Measurements from ENCODE around the gene CAPN12. TPM values are rescaled to one million over a fixed set of nuclear protein-coding genes. Genes with fewer than 3 reads are reported as not detected.

The CAPN12 gene
- total RNA-seq, 3 donors from 2014 or later, result 0.16 to 9.2 (median 4.1) TPM

- Histone ChIP-seq H3K4me1 (peaks cover 4 to 13% of the 10 kb centered on the region in 2 donors), H3K27me3 (no peaks in the 10 kb centered on the region), H3K4me3 (no peak overlapping the region), H3K27ac (peak overlapping the region; percentile 85 to 99), H3K9me3 (no peaks in the 10 kb centered on the region), H3K36me3 (no peaks in the 10 kb centered on the region)
- intact Hi-C loops (cut with DNase I; ENCODE audit: low total_unique reads), result no loop called here
- no peak for DNase-seq (ENCODE audit: low spot score in 2 of 2)
- TF ChIP-seq CTCF (IDR thresholded peaks at IDR 0.05) (no peak), POLR2A (IDR thresholded peaks at IDR 0.05) (no peak), POLR2AphosphoS5 (IDR thresholded peaks at IDR 0.05) (no peak)
Measured at GRCh38 chr19:38700350-38700901, 43.8 kb downstream of the CAPN12 start.

GRCh38 chr19:38699647-38700349, 44.5 kb downstream of the CAPN12 start:
- Histone ChIP-seq H3K36me3 (no peaks in the 10 kb centered on the region), H3K27me3 (no peaks in the 10 kb centered on the region), H3K27ac (peak overlapping the region; percentile 96 to 99), H3K4me3 (no peak overlapping the region), H3K9me3 (no peaks in the 10 kb centered on the region), H3K4me1 (peaks cover 4 to 15% of the 10 kb centered on the region in 2 donors)
- no peak for DNase-seq (ENCODE audit: low spot score in 2 of 2)
- TF ChIP-seq POLR2A (IDR thresholded peaks at IDR 0.05) (no peak), POLR2AphosphoS5 (IDR thresholded peaks at IDR 0.05) (no peak), CTCF (IDR thresholded peaks at IDR 0.05) (no peak)
- intact Hi-C loops (cut with DNase I; ENCODE audit: low total_unique reads), result no loop called here

- no peak for TF ChIP-seq POLR2A (IDR thresholded peaks at IDR 0.05)
- intact Hi-C loops (cut with DNase I; ENCODE audit: low total_unique reads), result no loop called here
- H3K27ac ChIP-seq, result peak overlapping the region; percentile 96 to 99
- H3K4me3 ChIP-seq, result peak overlapping the region in 1 of 3 donors; percentile 11
- no peak for DNase-seq (ENCODE audit: low spot score in 2 of 2)
- peaks cover 9 to 15% of the 10 kb centered on the region in 2 donors for H3K4me1 ChIP-seq
- H3K36me3 ChIP-seq, result no peaks in the 10 kb centered on the region
- no peaks in the 10 kb centered on the region for H3K9me3 ChIP-seq
- no peaks in the 10 kb centered on the region for H3K27me3 ChIP-seq
Measured at GRCh38 chr19:38699027-38699346, 45.3 kb downstream of the CAPN12 start.

GRCh38 chr19:38698225-38699026, 45.8 kb downstream of the CAPN12 start:
- peak overlapping the region in 1 of 3 donors; percentile 11 for H3K4me3 ChIP-seq
- TF ChIP-seq POLR2AphosphoS5 (IDR thresholded peaks at IDR 0.05), result no peak
- TF ChIP-seq CTCF (IDR thresholded peaks at IDR 0.05), result no peak
- TF ChIP-seq POLR2A (IDR thresholded peaks at IDR 0.05), result no peak
- H3K27ac ChIP-seq, result peak overlapping the region; percentile 96 to 99
- no peaks in the 10 kb centered on the region for H3K36me3 ChIP-seq
- no peaks in the 10 kb centered on the region for H3K9me3 ChIP-seq
- peaks cover 14 to 21% of the 10 kb centered on the region in 2 donors for H3K4me1 ChIP-seq
- no peak for DNase-seq (ENCODE audit: low spot score in 2 of 2)
- no peaks in the 10 kb centered on the region for H3K27me3 ChIP-seq
- intact Hi-C loops (cut with DNase I; ENCODE audit: low total_unique reads), result no loop called here

DNA sequence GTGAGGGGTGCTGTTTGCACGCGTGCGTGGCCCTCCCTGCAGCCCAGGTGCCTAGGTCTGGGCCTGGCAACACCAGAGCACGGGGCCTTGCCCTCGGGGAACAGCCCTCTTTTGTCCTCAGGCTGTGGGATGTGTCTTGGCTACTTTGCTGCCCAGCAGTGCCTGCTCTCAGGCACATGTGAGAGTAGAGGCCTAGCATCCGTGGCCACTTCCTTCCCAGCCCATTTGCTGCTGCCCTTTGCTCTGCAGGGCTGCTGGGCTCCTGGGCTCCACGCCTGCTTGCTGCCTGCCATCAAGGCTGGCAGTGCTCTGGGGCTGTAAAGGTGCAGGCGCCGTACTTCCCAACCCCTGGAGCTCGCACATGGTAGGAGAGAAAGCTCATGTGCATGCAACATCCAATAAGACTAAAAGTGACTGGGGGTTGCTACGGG, 46.6 kb downstream of the CAPN12 start:
- Histone ChIP-seq H3K27ac (peak overlapping the region; percentile 96 to 99), H3K27me3 (no peaks in the 10 kb centered on the region), H3K9me3 (no peaks in the 10 kb centered on the region), H3K4me3 (no peak overlapping the region), H3K36me3 (no peaks in the 10 kb centered on the region), H3K4me1 (peaks cover 16 to 28% of the 10 kb centered on the region in 2 donors)
- TF ChIP-seq CTCF (IDR thresholded peaks at IDR 0.05) (no peak), POLR2AphosphoS5 (IDR thresholded peaks at IDR 0.05) (no peak), POLR2A (IDR thresholded peaks at IDR 0.05) (no peak)
- DNase-seq (ENCODE audit: low spot score in 2 of 2), result no peak
- intact Hi-C loops (cut with DNase I; ENCODE audit: low total_unique reads), result no loop called here
